LNCaP clone FGC (cell line): Measurements from ENCODE around the gene SERTAD2.

Source experiments
- DNase-seq: peaks from one replicate; pipeline ENCODE4 v3.0.0-alpha.2; 2011; ENCODE audit warnings: low read depth
- H3K4me3 ChIP-seq: 2 replicates; pipeline ENCODE4 v1.5.1; 2011; ENCODE audit warnings: mild to moderate bottlenecking, low read depth, low read length, control low read depth
- TF ChIP-seq, protein P1 (sequence below): IDR thresholded peaks from 2 replicates; pipeline ENCODE4 v1.5.1; 2012; ENCODE audit warnings: mild to moderate bottlenecking; ENCODE audit not compliant: control insufficient read depth, insufficient read depth; ENCODE audit errors: extremely low read depth

Gene SERTAD2

DNA sequence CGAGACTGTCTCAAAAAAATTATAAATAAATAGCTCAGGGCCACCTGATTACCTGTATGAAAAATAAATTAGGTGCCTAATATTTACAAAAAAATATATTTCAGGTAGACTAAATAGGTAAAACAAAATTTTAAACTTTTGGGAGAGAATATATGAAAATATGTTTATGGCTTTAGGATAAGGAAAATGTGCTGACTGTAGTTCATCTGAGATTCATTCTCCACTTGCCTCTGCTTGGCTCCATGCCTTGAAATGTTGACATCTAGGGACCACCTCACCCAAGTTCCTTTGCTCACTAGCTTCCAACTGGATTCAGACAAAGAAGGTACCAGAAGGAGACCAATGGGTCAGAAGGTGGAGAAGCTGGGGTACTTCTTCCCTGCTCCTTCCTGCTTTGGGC is 9.7 kb upstream of the SERTAD2 start:
- no peak for DNase-seq
- H3K4me3 ChIP-seq = no peak overlapping the region
- TF ChIP-seq, protein P1, sequence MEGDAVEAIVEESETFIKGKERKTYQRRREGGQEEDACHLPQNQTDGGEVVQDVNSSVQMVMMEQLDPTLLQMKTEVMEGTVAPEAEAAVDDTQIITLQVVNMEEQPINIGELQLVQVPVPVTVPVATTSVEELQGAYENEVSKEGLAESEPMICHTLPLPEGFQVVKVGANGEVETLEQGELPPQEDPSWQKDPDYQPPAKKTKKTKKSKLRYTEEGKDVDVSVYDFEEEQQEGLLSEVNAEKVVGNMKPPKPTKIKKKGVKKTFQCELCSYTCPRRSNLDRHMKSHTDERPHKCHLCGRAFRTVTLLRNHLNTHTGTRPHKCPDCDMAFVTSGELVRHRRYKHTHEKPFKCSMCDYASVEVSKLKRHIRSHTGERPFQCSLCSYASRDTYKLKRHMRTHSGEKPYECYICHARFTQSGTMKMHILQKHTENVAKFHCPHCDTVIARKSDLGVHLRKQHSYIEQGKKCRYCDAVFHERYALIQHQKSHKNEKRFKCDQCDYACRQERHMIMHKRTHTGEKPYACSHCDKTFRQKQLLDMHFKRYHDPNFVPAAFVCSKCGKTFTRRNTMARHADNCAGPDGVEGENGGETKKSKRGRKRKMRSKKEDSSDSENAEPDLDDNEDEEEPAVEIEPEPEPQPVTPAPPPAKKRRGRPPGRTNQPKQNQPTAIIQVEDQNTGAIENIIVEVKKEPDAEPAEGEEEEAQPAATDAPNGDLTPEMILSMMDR = no peak

DNA sequence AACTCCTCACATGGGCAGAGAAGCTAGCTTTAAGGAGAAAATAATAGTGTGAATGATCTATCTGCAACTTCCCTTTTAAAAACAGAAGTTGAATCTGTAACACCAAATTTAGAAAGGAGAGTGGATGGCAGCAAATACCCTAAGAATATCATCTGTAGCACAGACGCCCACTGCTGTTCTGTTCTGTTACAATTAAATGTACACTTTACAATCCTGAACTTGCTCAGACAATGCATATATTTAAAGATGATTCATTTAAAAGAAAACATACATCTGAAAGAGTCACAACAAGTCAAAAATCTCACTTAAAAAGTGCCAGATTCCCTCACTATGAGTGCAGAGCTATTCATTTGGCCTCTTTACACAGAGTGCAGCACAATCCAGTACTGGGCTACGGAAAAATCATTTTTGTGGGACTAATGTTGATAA is 8.0 kb upstream of the SERTAD2 start:
- no peak for DNase-seq
- TF ChIP-seq, protein P1 = no peak
- no peak overlapping the region for H3K4me3 ChIP-seq

DNA sequence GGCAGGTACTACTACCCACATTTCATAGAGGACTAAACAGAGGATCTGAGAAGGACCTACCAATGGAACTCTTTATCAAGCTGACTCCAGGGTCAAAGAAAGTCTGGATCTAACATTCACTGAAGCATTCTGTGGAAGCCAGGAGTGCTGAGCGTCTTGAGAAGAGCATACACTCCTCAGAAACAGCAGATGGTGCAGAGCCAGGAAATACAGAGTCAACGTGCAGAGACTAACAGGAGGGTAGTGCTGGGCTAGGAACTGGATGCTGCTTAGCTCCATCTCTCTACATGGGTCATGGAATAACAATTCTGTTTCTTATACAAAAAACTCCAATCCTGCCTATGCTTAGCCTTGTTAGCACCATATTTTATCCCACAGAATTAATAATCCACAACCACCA is 5.5 kb upstream of the SERTAD2 start:
- H3K4me3 ChIP-seq = no peak overlapping the region
- no peak for DNase-seq

DNA sequence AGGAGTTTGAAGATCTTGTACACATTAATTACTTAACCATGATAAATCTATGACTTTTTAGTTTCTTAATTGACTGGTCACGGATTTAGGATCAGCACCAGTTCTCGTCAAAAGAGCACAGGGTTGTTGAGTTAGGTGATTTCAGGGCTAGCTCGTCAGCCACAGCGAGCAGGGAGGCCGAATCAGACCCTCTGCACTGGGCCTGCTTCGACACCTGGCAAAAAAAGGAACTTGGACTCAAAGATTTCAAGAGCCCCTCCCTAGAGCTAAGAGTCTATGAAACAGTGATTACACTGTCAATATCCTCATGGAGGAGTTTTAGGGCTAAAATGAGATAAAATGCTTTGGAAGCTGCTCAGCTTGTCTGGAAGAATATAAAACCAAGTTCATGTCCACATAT is 4.6 kb upstream of the SERTAD2 start:
- no peak overlapping the region for H3K4me3 ChIP-seq
- TF ChIP-seq, protein P1 = no peak
- DNase-seq = no peak

More for the DNA sequence above, 5.5 kb upstream of the SERTAD2 start:
- TF ChIP-seq, protein P1 = no peak

DNA sequence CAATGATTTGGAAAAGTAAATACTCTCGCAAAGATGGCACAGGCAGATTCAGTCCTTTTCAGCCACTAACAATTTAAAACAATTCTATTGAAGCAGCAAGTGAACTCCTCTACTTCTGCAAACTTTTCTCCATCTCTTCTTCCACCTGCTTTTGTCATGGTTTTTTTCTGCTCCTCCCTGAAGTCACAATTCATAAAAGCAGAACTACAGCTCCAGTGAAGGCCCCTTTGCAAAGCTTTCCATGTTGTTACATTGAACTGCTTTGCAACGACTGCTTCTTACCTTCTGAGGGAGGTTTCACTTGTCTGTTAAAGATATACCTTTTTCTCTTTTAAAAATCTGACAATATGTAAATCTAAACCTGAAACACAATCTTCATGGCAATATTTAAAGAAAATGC is 3.7 kb upstream of the SERTAD2 start:
- H3K4me3 ChIP-seq = no peak overlapping the region
- no peak for DNase-seq
- TF ChIP-seq, protein P1 = no peak

DNA sequence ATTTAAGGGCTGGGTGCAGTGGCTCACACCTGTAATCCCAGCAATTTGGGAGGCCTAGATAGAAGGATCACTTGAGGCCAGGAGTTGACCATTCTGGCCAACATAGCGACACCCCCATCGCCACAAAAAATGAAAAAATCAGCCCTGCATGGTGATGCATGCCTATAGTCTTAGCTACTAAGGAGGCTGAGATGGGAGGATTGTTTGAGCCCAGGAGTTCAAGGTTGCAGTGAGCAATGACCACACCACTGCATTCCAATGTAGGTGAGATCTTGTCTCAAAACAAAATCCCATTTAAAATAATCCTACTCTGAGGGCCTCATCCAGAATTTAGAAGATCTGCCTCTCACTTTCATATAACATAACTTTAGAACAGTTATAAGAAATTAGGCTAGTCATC is 2.7 kb upstream of the SERTAD2 start:
- H3K4me3 ChIP-seq = no peak overlapping the region
- TF ChIP-seq, protein P1 = no peak
- DNase-seq = no peak

DNA sequence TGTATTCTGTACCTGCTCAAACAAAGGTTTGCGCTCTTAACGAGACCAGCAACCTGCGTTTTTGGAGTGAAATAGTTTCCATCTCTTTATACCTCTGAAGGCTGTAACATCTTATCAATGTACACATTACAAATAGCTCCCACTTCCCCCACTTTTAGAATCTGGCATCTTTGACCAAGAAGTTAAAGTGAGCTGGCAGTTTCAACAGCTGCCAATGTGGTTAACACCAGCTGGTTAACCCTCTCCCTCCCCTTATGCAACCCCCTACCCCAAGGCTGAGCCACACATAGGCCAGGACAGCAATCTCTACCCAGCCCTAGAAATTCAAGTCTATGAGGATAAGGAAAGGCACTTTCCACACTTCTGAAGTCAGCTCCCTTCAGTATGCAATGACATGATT is 2.2 kb upstream of the SERTAD2 start:
- DNase-seq = no peak
- H3K4me3 ChIP-seq = no peak overlapping the region
- TF ChIP-seq, protein P1 = no peak
